Fibroblast of lung (primary cell): Measurements from ENCODE around the gene MYL11. TPM values are rescaled to one million over a fixed set of nuclear protein-coding genes. Genes with fewer than 3 reads are reported as not detected.

Experiments used
- DNase-seq, 2 donors: peaks; one replicate each; pipeline versions ENCODE4 v3.0.0 to v3.0.0-alpha.2; 2010; ENCODE audit warnings: low read depth in 2 of 2
- H2AFZ ChIP-seq: 2 replicates; pipeline ENCODE4 v1.5.1; 2012; ENCODE audit warnings: low read length, control low read depth, inconsistent platforms
- H3K27ac ChIP-seq: 2 replicates; pipeline ENCODE4 v1.5.1; 2011; ENCODE audit warnings: low read length, control low read depth; ENCODE audit not compliant: insufficient read depth
- H3K27me3 ChIP-seq: 2 replicates; pipeline ENCODE4 v1.5.1; 2011; ENCODE audit warnings: mild to moderate bottlenecking, low read length; ENCODE audit not compliant: control insufficient read depth, insufficient read depth
- H3K36me3 ChIP-seq: 2 replicates; pipeline ENCODE4 v1.5.1; 2011; ENCODE audit warnings: low read length; ENCODE audit not compliant: control insufficient read depth, insufficient read depth
- H3K4me1 ChIP-seq: 2 replicates; pipeline ENCODE4 v1.5.1; 2011; ENCODE audit warnings: low read length; ENCODE audit not compliant: control insufficient read depth, insufficient read depth; ENCODE audit errors: extremely low read depth
- H3K4me2 ChIP-seq: 2 replicates; pipeline ENCODE4 v1.5.1; 2011; ENCODE audit warnings: low read length, control low read depth; ENCODE audit not compliant: insufficient read depth; ENCODE audit errors: extremely low read depth
- H3K4me3 ChIP-seq, 4 experiments: fragments of 200-600 bp in 1 of 4; sonication (generic) in 1 of 4; replicated peaks in 1 of 4; 2 replicates each; pipeline ENCODE4 v1.5.1; 2011 to 2016; ENCODE audit warnings: low read length in 4 of 4, low read depth in 3 of 4, mild to moderate bottlenecking in 3 of 4, control low read depth in 2 of 4, inconsistent platforms in 1 of 4, mixed read lengths in 1 of 4; ENCODE audit not compliant: insufficient read depth in 1 of 4; ENCODE audit errors: control extremely low read depth in 1 of 4
- H3K79me2 ChIP-seq: 2 replicates; pipeline ENCODE4 v1.5.1; 2012; ENCODE audit warnings: mild to moderate bottlenecking, low read length, inconsistent platforms; ENCODE audit not compliant: control insufficient read depth, insufficient read depth
- H3K9ac ChIP-seq: 2 replicates; pipeline ENCODE4 v1.5.1; 2011; ENCODE audit warnings: mild to moderate bottlenecking, low read length, control low read depth; ENCODE audit not compliant: insufficient read depth
- H3K9me3 ChIP-seq: 2 replicates; pipeline ENCODE4 v1.5.1; 2012; ENCODE audit warnings: low read depth, low read length; ENCODE audit not compliant: control insufficient read depth, insufficient read depth
- H4K20me1 ChIP-seq: 2 replicates; pipeline ENCODE4 v1.5.1; 2011; ENCODE audit warnings: low read length; ENCODE audit not compliant: control insufficient read depth, insufficient read depth; ENCODE audit errors: extremely low read depth
- CTCF ChIP-seq, 2 donors: IDR thresholded peaks in 1 of 2; conservative IDR thresholded peaks in 1 of 2; 1 replicate in 1 of 2; 2 replicates in 1 of 2; pipeline ENCODE4 v1.5.1; 2011 to 2012; ENCODE audit warnings: low read length in 2 of 2, control low read depth in 1 of 2, inconsistent platforms in 1 of 2, low read depth in 1 of 2, mild to moderate bottlenecking in 1 of 2
- EZH2 ChIP-seq: IDR thresholded peaks from 2 replicates; pipeline ENCODE4 v1.5.1; 2012; ENCODE audit warnings: low read length, control low read depth, mild to moderate bottlenecking; ENCODE audit errors: missing control alignments
- polyA plus RNA-seq, 2 donors: library from polyadenylated mRNA; depleted of rRNA in 1 of 2; stranded (reverse) in 1 of 2; unstranded in 1 of 2; fragments of >200 nt; gene quantifications; 2 replicates each; pipeline ENCODE4 v1.2.1, GENCODE V29; 2011 to 2012; ENCODE audit warnings: missing spikeins in 1 of 2
- total RNA-seq: library from RNA; depleted of rRNA; stranded (reverse); fragments of >200 nt; gene quantifications from 2 replicates; pipeline ENCODE4 v1.2.1, GENCODE V29; 2014

Gene MYL11
- total and polyA plus RNA-seq, 2 donors (not counting 1 experiment from before 2014, with no cell fraction given) = 0.45 TPM; not detected in 1

- H3K4me3 ChIP-seq = peak overlapping the region; percentile 22 to 60 (median 40)
These were observed 3.3 kb upstream of the MYL11 start for GRCh38 chr16:30371248-30371816.

GRCh38 chr16:30372038-30372712 is 2.4 kb upstream of the MYL11 start:
- Histone ChIP-seq H2AFZ (no peak overlapping the region), H3K79me2 (peaks cover 28% of the 10 kb centered on the region), H3K4me2 (no peak overlapping the region), H3K36me3 (no peaks in the 10 kb centered on the region), H3K27me3 (no peaks in the 10 kb centered on the region), H3K27ac (no peak overlapping the region), H3K4me1 (peaks cover 4% of the 10 kb centered on the region), H3K9ac (no peak overlapping the region), H3K9me3 (no peaks in the 10 kb centered on the region), H4K20me1 (no peaks in the 10 kb centered on the region), H3K4me3 (no peak overlapping the region)
- TF ChIP-seq EZH2 = no peak
- no peak for TF ChIP-seq CTCF (conservative IDR thresholded peaks at IDR 0.05 in 1 of 2, IDR thresholded peaks at IDR 0.05 in 1 of 2; ENCODE audit: low read depth in 1 of 2, low read length in 2 of 2)
- DNase-seq = no peak

More at GRCh38 chr16:30371248-30371816, 3.3 kb upstream of the MYL11 start:
- Histone ChIP-seq H3K4me1 (peaks cover 4% of the 10 kb centered on the region), H3K9me3 (no peaks in the 10 kb centered on the region), H3K36me3 (no peaks in the 10 kb centered on the region), H2AFZ (peak overlapping the region; percentile 32), H3K4me2 (peak overlapping the region; percentile 38), H3K79me2 (peaks cover 36% of the 10 kb centered on the region), H3K9ac (peak overlapping the region; percentile 0), H4K20me1 (no peaks in the 10 kb centered on the region), H3K27me3 (no peaks in the 10 kb centered on the region), H3K27ac (peak overlapping the region; percentile 13)
- DNase-seq = no peak
- TF ChIP-seq CTCF (conservative IDR thresholded peaks at IDR 0.05 in 1 of 2, IDR thresholded peaks at IDR 0.05 in 1 of 2; ENCODE audit: low read depth in 1 of 2, low read length in 2 of 2) = no peak
- TF ChIP-seq EZH2 = no peak

- TF ChIP-seq CTCF (conservative IDR thresholded peaks at IDR 0.05 in 1 of 2, IDR thresholded peaks at IDR 0.05 in 1 of 2; ENCODE audit: low read depth in 1 of 2, low read length in 2 of 2) (no peak), EZH2 (no peak)
- Histone ChIP-seq H3K4me3 (no peak overlapping the region), H3K27ac (no peak overlapping the region), H4K20me1 (no peaks in the 10 kb centered on the region), H3K9me3 (no peaks in the 10 kb centered on the region), H2AFZ (no peak overlapping the region), H3K79me2 (peaks cover 22% of the 10 kb centered on the region), H3K4me1 (peaks cover 7% of the 10 kb centered on the region), H3K27me3 (no peaks in the 10 kb centered on the region), H3K9ac (no peak overlapping the region), H3K36me3 (no peaks in the 10 kb centered on the region), H3K4me2 (no peak overlapping the region)
- no peak for DNase-seq
These were observed 1.9 kb upstream of the MYL11 start for GRCh38 chr16:30372725-30373124.
